Measurements from ENCODE around the gene ANO8.
"Not testable (repeated sequence)": the region's sequence is repeated elsewhere in the genome, so short reads cannot be mapped to it uniquely, and the experiment has no call there.

Gene ANO8

DNA sequence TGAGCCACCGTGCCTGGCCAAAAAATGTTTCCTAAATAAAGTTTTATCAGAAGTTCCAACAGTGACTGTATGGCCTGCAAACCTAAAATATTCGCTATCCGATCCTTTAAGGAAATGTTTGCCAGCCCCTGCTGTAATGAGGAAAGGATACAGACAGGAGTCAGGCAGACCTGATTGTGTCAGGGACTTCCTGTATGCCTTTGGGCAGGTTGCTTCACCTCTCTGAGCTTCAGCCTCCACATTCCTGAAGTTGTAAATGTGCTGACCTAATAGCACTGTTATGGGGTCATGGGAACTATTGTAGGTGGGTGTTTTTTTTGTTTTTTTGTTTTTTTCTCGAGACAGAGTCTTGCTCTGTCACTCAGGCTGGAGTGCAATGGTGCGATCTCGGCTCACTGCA lies 37.7 kb downstream of the ANO8 start:
- Mint-ChIP-seq H3K27me3 (ENCODE audit: low read depth, poor library complexity) (no peaks in the 10 kb centered on the region), H3K4me3 (no peak overlapping the region), H3K27ac (no peak overlapping the region), H3K9me3 (peaks cover 9% of the 10 kb centered on the region), H3K36me3 (ENCODE audit: low read depth) (peaks cover 51% of the 10 kb centered on the region), H3K4me1 (peaks cover 12% of the 10 kb centered on the region)
- TF ChIP-seq, protein P1, sequence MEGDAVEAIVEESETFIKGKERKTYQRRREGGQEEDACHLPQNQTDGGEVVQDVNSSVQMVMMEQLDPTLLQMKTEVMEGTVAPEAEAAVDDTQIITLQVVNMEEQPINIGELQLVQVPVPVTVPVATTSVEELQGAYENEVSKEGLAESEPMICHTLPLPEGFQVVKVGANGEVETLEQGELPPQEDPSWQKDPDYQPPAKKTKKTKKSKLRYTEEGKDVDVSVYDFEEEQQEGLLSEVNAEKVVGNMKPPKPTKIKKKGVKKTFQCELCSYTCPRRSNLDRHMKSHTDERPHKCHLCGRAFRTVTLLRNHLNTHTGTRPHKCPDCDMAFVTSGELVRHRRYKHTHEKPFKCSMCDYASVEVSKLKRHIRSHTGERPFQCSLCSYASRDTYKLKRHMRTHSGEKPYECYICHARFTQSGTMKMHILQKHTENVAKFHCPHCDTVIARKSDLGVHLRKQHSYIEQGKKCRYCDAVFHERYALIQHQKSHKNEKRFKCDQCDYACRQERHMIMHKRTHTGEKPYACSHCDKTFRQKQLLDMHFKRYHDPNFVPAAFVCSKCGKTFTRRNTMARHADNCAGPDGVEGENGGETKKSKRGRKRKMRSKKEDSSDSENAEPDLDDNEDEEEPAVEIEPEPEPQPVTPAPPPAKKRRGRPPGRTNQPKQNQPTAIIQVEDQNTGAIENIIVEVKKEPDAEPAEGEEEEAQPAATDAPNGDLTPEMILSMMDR (IDR thresholded peaks at IDR 0.05): no peak
- no peak for DNase-seq

DNA sequence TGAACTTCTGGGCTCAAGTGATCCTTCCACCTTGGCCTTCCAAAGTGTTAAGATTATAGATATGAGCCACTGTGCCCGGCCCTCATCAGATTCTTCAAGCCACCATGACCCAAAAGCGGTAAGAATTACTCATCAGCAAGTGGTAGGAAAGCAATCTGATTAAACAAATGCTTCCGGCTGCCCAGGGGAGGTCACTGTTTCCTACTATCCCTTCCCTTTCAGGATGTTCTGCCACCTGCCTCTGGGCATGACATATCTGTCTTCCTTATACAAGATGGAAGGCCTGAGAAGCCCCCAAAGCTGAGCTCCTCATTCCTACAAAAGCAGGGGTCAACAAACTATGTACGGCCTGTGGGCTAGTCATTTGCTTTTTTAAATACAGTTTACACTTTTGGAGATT lies 38.4 kb downstream of the ANO8 start:
- TF ChIP-seq, protein P1 (IDR thresholded peaks at IDR 0.05): no peak
- DNase-seq: no peak

GRCh38 chr19:17295551-17295950 lies 39.1 kb downstream of the ANO8 start:
- H3K4me3 Mint-ChIP-seq; H3K4me1 Mint-ChIP-seq; H3K27me3 Mint-ChIP-seq (ENCODE audit: low read depth, poor library complexity); H3K27ac Mint-ChIP-seq; DNase-seq; H3K9me3 Mint-ChIP-seq: not testable (repeated sequence)
- peaks cover 47% of the 10 kb centered on the region for H3K36me3 Mint-ChIP-seq (ENCODE audit: low read depth)

More for the DNA sequence above, 38.4 kb downstream of the ANO8 start:
- H3K4me1 Mint-ChIP-seq: peaks cover 10% of the 10 kb centered on the region
- H3K9me3 Mint-ChIP-seq: peaks cover 9% of the 10 kb centered on the region
- no peak overlapping the region for H3K4me3 Mint-ChIP-seq
- H3K27ac Mint-ChIP-seq: no peak overlapping the region
- H3K36me3 Mint-ChIP-seq (ENCODE audit: low read depth): peaks cover 51% of the 10 kb centered on the region
- peaks cover 2% of the 10 kb centered on the region for H3K27me3 Mint-ChIP-seq (ENCODE audit: low read depth, poor library complexity)

- Mint-ChIP-seq H3K27me3 (ENCODE audit: low read depth, poor library complexity) (peaks cover 11% of the 10 kb centered on the region), H3K9me3 (peaks cover 9% of the 10 kb centered on the region), H3K4me3 (peak overlapping the region; percentile 30), H3K27ac (no peak overlapping the region), H3K4me1 (peaks cover 10% of the 10 kb centered on the region), H3K36me3 (ENCODE audit: low read depth) (peaks cover 39% of the 10 kb centered on the region)
- DNase-seq: peak; percentile 63
- TF ChIP-seq, protein P1 (IDR thresholded peaks at IDR 0.05): no peak
Observed at GRCh38 chr19:17294051-17294891, 40.4 kb downstream of the ANO8 start.

DNA sequence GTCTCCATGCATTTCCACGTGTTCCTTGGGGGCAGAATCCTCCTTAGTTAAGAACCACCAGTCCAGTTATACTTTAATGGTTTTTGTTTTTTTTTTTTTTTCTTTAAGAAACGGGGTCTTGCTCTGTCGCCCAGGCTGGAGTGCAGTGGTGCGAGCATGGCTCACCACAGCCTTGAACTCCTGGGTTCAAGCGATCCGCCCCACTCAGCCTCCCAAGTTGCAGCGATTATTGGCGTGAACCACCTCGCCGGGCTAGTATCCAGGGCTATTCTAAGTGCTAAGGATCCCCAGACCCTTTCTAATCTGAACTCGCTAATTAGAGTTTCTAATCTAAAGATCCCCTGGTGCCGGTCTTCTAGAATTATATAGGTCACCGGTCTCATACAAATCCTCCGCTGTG lies 41.0 kb downstream of the ANO8 start:
- DNase-seq: no peak
- H3K4me1 Mint-ChIP-seq: peaks cover 10% of the 10 kb centered on the region
- H3K9me3 Mint-ChIP-seq: peaks cover 5% of the 10 kb centered on the region
- H3K4me3 Mint-ChIP-seq: peak overlapping the region; percentile 30
- TF ChIP-seq, protein P1 (IDR thresholded peaks at IDR 0.05): no peak
- no peak overlapping the region for H3K27ac Mint-ChIP-seq
- peaks cover 11% of the 10 kb centered on the region for H3K27me3 Mint-ChIP-seq (ENCODE audit: low read depth, poor library complexity)
- peaks cover 34% of the 10 kb centered on the region for H3K36me3 Mint-ChIP-seq (ENCODE audit: low read depth)

GRCh38 chr19:17292301-17293074 lies 42.2 kb downstream of the ANO8 start:
- TF ChIP-seq, protein P1 (IDR thresholded peaks at IDR 0.05): peak; percentile 42
- Mint-ChIP-seq H3K36me3 (ENCODE audit: low read depth) (peaks cover 23% of the 10 kb centered on the region), H3K4me3 (peak overlapping the region; percentile 79), H3K4me1 (peaks cover 14% of the 10 kb centered on the region), H3K9me3 (no peaks in the 10 kb centered on the region), H3K27me3 (ENCODE audit: low read depth, poor library complexity) (peaks cover 11% of the 10 kb centered on the region), H3K27ac (peak overlapping the region; percentile 96)
- peak; percentile 92 for DNase-seq

All from nephron progenitor cell (in vitro differentiated cells).